Iris pigment epithelial cell (primary cell): ENCODE measurements around the gene CROT.
A peak's percentile ranks its signal among the peaks of the same experiment; 100 is the strongest.

Experiments used
- DNase-seq: peaks from one replicate; pipeline ENCODE4 v3.0.0-alpha.2; 2011; ENCODE audit warnings: low read depth

Gene CROT

GRCh38 chr7:87413951-87414793, 68.7 kb downstream of the CROT start:
- DNase-seq: peak; percentile 83

- DNase-seq: peak; percentile 55
Measured at GRCh38 chr7:87414794-87415188, 69.3 kb downstream of the CROT start.

GRCh38 chr7:87416682-87417587, 71.5 kb downstream of the CROT start:
- DNase-seq: peak; percentile 62

GRCh38 chr7:87420173-87420572, 74.7 kb downstream of the CROT start:
- DNase-seq: no peak

GRCh38 chr7:87424075-87424474, 78.6 kb downstream of the CROT start:
- DNase-seq: no peak

- DNase-seq: no peak
Measured at GRCh38 chr7:87426160-87426559, 80.7 kb downstream of the CROT start.

- no peak for DNase-seq
Measured at GRCh38 chr7:87427288-87427687, 81.8 kb downstream of the CROT start.

- DNase-seq: no peak
Measured at GRCh38 chr7:87432536-87432935, 87.1 kb downstream of the CROT start.

GRCh38 chr7:87435546-87435945, 90.1 kb downstream of the CROT start:
- peak; percentile 51 for DNase-seq

- no peak for DNase-seq
Measured at GRCh38 chr7:87445897-87446296, 100.4 kb downstream of the CROT start.

- DNase-seq: no peak
Measured at GRCh38 chr7:87447116-87447635, 101.7 kb downstream of the CROT start.

GRCh38 chr7:87448388-87448787, 102.9 kb downstream of the CROT start:
- no peak for DNase-seq
